Fibroblast of pulmonary artery (primary cell): ENCODE measurements around the gene GABRE.
A peak's percentile ranks its signal among the peaks of the same experiment; 100 is the strongest.

Source experiments
- DNase-seq: peaks from one replicate; pipeline ENCODE4 v3.0.0-alpha.2; 2010; ENCODE audit warnings: low read depth
- H3K4me3 ChIP-seq: replicated peaks from 2 replicates; pipeline ENCODE4 v1.5.1; 2011; ENCODE audit warnings: low read depth, mild to moderate bottlenecking, control low read depth, low read length, moderate library complexity
- CTCF ChIP-seq: IDR thresholded peaks from 2 replicates; pipeline ENCODE4 v1.5.1; 2011; ENCODE audit warnings: mild to moderate bottlenecking, control low read depth, low read length, inconsistent platforms; ENCODE audit errors: missing control alignments

Gene GABRE

GRCh38 chrX:151988706-151989299 lies 14.3 kb upstream of the GABRE start:
- DNase-seq: no peak
- TF ChIP-seq CTCF: no peak
- no peak overlapping the region for H3K4me3 ChIP-seq

GRCh38 chrX:151987108-151987507 lies 12.6 kb upstream of the GABRE start:
- no peak for DNase-seq
- TF ChIP-seq CTCF: no peak
- no peak overlapping the region for H3K4me3 ChIP-seq

DNA sequence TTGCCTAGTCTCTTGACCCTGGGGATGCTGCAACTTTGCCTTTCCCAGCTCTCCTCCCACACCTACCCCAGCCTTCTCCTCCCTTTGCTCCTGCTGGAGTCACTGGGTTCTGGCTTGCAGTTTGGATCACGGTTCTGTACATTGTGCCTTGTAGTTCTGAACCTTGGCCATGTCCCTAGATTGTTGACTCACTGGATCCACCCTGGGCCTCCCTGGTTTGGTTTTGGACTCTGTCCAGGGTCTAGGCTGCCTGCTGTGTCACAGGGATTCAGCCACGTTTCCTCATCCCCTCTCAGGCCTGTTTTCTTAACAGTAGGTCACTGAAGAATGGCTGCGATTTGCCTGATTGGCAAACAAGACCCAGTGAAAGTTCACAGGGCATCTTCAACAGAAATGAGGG lies 11.5 kb upstream of the GABRE start:
- DNase-seq: peak; percentile 68
- no peak for TF ChIP-seq CTCF
- H3K4me3 ChIP-seq: no peak overlapping the region

- no peak overlapping the region for H3K4me3 ChIP-seq
- DNase-seq: no peak
- no peak for TF ChIP-seq CTCF
Measured at GRCh38 chrX:151985531-151985930, 11.1 kb upstream of the GABRE start.

GRCh38 chrX:151984902-151985301 lies 10.4 kb upstream of the GABRE start:
- no peak overlapping the region for H3K4me3 ChIP-seq
- no peak for TF ChIP-seq CTCF
- DNase-seq: no peak

DNA sequence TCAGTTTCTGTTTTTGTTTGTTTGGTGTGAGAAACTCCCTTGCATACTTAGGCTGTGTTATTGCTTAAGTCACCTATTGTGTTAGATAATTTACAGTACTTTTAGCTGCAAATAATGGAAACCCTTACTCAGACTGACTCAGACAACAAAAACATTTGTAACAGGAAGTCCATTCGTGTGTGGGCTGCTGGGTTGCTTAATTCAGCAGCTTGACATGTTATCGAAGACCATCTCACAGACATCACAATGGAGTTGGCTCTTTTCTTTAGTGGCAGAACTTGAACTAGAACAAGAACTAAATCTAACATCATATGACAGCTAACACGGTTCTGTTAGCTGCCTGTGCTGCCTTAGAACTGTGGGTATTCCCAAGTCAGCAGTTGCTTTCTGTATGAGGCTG lies 9.9 kb upstream of the GABRE start:
- no peak overlapping the region for H3K4me3 ChIP-seq
- no peak for TF ChIP-seq CTCF
- DNase-seq: peak; percentile 95

DNA sequence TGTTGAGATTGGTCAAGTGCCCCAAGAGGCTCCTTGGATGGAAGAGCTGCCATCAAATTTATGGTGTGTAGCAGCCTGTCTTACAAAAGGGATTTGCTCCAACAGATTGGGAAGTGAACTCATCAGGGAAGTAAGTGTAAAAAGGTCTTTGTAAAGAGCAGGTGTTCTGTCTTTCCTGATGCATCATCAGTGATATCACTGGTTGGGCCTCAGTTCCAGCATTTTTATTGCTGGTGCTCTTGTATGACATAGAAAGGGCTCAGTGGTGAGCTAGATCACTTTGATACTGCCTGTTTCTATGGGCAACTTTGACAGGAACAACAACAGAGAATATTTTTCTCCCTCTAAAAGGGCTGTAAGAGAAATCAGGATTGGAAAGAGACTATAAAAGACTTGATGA lies 8.7 kb upstream of the GABRE start:
- no peak for TF ChIP-seq CTCF
- H3K4me3 ChIP-seq: no peak overlapping the region
- no peak for DNase-seq
